ENCODE results near the gene HCFC1. TPM values are rescaled to one million over a fixed set of nuclear protein-coding genes. Genes with fewer than 3 reads are reported as not detected.

The HCFC1 gene
- total and polyA plus RNA-seq, 11 donors: 11.8 to 72.6 (median 33.8) TPM

DNA sequence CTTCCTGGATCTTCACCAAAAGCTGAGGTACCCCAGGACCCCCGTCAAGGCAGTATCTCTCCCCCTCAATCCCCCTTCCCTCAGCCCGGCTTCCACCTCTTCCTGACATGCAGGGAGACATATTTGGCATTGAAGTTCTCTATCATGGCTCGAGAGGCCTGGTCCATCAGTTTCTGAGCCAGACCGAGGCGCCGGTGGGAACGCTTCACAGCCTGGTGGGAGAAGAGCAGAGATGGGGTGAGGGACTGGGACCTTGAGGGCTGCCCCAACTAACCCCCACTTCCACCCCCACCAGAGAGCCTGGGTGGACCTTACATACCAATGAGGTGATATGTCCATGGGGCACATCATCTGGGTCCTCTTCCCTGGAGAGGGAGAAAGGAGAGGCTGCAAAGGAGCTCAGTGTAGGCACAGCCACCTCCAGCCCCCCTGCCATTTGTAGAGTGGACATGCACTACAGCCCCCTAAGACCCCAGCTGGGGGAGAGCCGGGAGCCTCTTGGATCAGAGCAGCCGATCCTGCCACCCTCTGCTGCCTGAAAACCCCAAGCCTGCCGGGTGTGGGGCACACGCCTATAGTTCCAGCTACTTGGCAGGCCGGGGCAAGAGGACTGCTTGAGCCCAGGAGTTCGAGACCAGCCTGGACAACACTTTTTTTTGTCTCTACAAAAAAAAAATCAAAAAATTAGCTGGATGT, 39.2 kb downstream of the HCFC1 start:
- no peak for ATAC-seq
- TF ChIP-seq POLR2A (IDR thresholded peaks at IDR 0.05) (no peak), CTCF (IDR thresholded peaks at IDR 0.05) (no peak)
- Histone ChIP-seq H3K4me3 (no peak overlapping the region), H3K4me1 (peaks cover 0 to 44% (median 11%) of the 10 kb centered on the region in 12 donors), H3K27me3 (no peaks in the 10 kb centered on the region), H3K9me3 (no peaks in the 10 kb centered on the region), H3K36me3 (peaks cover 0 to 41% (median 19%) of the 10 kb centered on the region in 9 donors), H3K27ac (no peak overlapping the region)
- WGBS, 4 donors: 84 to 94% (median 92%) methylated on average over 12 to 13 of the region's 13 CpGs
- intact Hi-C loops (cut with DNase I): no loop called here
- no peak for DNase-seq

GRCh38 chrX:153931748-153932147, 39.9 kb downstream of the HCFC1 start:
- WGBS, 4 donors: 86 to 95% (median 94%) methylated on average over 13 of the region's 13 CpGs
- Histone ChIP-seq H3K4me3 (no peak overlapping the region), H3K9me3 (no peaks in the 10 kb centered on the region), H3K4me1 (peaks cover 0 to 50% (median 15%) of the 10 kb centered on the region in 12 donors), H3K27ac (no peak overlapping the region), H3K27me3 (no peaks in the 10 kb centered on the region), H3K36me3 (peaks cover 0 to 41% (median 19%) of the 10 kb centered on the region in 9 donors)
- ATAC-seq (no peak), DNase-seq (no peak)
- intact Hi-C loops (cut with DNase I): no loop called here
- TF ChIP-seq CTCF (IDR thresholded peaks at IDR 0.05) (no peak), POLR2A (IDR thresholded peaks at IDR 0.05) (no peak)

GRCh38 chrX:153931151-153931550, 40.5 kb downstream of the HCFC1 start:
- intact Hi-C loops (cut with DNase I): no loop called here
- peaks cover 0 to 56% (median 20%) of the 10 kb centered on the region in 12 donors for H3K4me1 ChIP-seq

DNA sequence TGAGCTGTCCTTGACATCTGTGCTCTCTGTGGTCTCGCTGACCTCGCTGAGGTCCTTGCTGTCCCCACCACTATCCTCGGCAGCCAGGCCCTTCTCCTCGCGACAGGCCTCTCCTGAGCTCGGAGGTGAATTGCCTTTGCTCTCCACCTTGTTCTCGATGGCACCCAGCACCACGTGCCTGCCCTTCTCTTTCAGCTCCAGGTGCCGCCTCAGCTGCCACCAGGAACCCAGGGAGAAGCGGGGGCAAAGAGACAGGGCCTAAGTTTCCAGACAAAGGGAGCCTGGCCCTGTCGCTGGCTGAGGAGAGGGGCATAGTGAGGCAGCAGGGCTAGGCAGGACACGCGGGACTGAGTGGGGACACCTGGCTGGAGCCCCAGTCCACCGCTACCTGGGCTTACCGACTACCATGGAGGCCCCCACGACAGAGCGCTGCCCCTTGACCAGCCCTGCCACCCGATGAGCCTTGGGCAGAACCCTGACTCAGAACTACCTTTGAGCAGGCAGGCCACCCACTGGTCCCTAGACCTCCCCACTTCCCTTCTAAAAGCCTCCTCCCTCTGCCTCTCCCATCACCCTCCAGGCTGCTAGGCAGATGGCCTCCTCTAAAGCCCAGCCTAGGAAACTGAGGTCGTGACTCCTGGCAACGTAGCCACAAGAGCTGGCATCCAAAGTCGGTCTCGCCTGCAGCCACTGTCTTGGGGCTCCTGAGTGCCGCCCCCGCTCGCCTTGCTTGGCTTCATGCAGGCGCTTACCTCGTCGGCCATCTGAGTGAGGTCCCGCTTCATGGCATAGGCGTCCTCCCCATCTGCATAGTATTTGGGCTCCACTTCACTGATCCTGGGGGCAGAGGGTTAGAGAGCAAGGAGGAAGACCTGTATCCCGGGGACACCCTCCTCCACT, 41.4 kb downstream of the HCFC1 start:
- Histone ChIP-seq H3K4me3 (no peak overlapping the region), H3K27ac (peak overlapping the region in 9 of 12 donors; percentile 32 to 100 (median 75)), H3K36me3 (peaks cover 0 to 41% (median 19%) of the 10 kb centered on the region in 9 donors), H3K9me3 (no peaks in the 10 kb centered on the region), H3K4me1 (peaks cover 0 to 63% (median 22%) of the 10 kb centered on the region in 12 donors), H3K27me3 (peaks cover 0 to 7% (median 0%) of the 10 kb centered on the region in 9 donors)
- ATAC-seq (no peak), DNase-seq (no peak)
- WGBS, 4 donors: 83 to 89% (median 88%) methylated on average over 28 to 31 of the region's 31 CpGs
- TF ChIP-seq POLR2A (IDR thresholded peaks at IDR 0.05): no peak
- no peak for TF ChIP-seq CTCF (IDR thresholded peaks at IDR 0.05)
- intact Hi-C loops (cut with DNase I): no loop called here

More at GRCh38 chrX:153931151-153931550, 40.5 kb downstream of the HCFC1 start:
- peaks cover 0 to 3% (median 0%) of the 10 kb centered on the region in 9 donors for H3K27me3 ChIP-seq
- H3K27ac ChIP-seq: no peak overlapping the region
- ATAC-seq: no peak
- peaks cover 0 to 41% (median 19%) of the 10 kb centered on the region in 9 donors for H3K36me3 ChIP-seq
- no peaks in the 10 kb centered on the region for H3K9me3 ChIP-seq
- WGBS, 4 donors: 88 to 95% (median 89%) methylated on average over 8 of the region's 8 CpGs
- H3K4me3 ChIP-seq: no peak overlapping the region
- no peak for DNase-seq
- TF ChIP-seq POLR2A (IDR thresholded peaks at IDR 0.05): no peak
